ENCODE measurements around the gene CDH13.

GRCh38 chr16:82943371-82943770 lies 316.6 kb downstream of the CDH13 start:
- TF ChIP-seq CTCF (IDR thresholded peaks at IDR 0.05; ENCODE audit: extremely low read depth in 1 of 2, insufficient read depth in 1 of 2, low read depth in 1 of 2, low read length in 2 of 2) (no peak), MAX (IDR thresholded peaks at IDR 0.05; ENCODE audit: insufficient read depth, insufficient read length) (no peak), POLR2AphosphoS5 (IDR thresholded peaks at IDR 0.05; ENCODE audit: insufficient read depth, low read depth, low read length) (no peak)

Data from endothelial cell of umbilical vein (primary cell).